GM19025 (cell line): ENCODE results near the gene CD247.

Experiments
- ATAC-seq: cut with Tn5 transposase; IDR thresholded peaks from one replicate; pipeline ENCODE4 v1.9.1; 2021; ENCODE audit warnings: mild to moderate bottlenecking, low read depth, moderate library complexity; ENCODE audit not compliant: unreplicated experiment

CD247 gene

GRCh38 chr1:167515461-167515860, 2.9 kb downstream of the CD247 start:
- no peak for ATAC-seq

- ATAC-seq = no peak
Observed at GRCh38 chr1:167514288-167514687, 4.0 kb downstream of the CD247 start.

- ATAC-seq = no peak
Observed at GRCh38 chr1:167512046-167512654, 6.2 kb downstream of the CD247 start.

- ATAC-seq = no peak
Observed at GRCh38 chr1:167511374-167511986, 6.8 kb downstream of the CD247 start.

- no peak for ATAC-seq
Observed at GRCh38 chr1:167510881-167511280, 7.4 kb downstream of the CD247 start.

- no peak for ATAC-seq
Observed at GRCh38 chr1:167510244-167510643, 8.1 kb downstream of the CD247 start.

GRCh38 chr1:167509587-167509986, 8.7 kb downstream of the CD247 start:
- no peak for ATAC-seq

GRCh38 chr1:167507719-167508118, 10.6 kb downstream of the CD247 start:
- no peak for ATAC-seq

GRCh38 chr1:167504467-167504827, 13.9 kb downstream of the CD247 start:
- ATAC-seq = no peak

- ATAC-seq = no peak
Observed at GRCh38 chr1:167503626-167504466, 14.5 kb downstream of the CD247 start.

- no peak for ATAC-seq
Observed at GRCh38 chr1:167502719-167503462, 15.4 kb downstream of the CD247 start.

- no peak for ATAC-seq
Observed at GRCh38 chr1:167502192-167502551, 16.2 kb downstream of the CD247 start.

GRCh38 chr1:167501515-167502191, 16.7 kb downstream of the CD247 start:
- no peak for ATAC-seq

GRCh38 chr1:167500283-167500860, 18.0 kb downstream of the CD247 start:
- ATAC-seq = no peak

GRCh38 chr1:167499664-167500101, 18.6 kb downstream of the CD247 start:
- peak; percentile 94 for ATAC-seq

- no peak for ATAC-seq
Observed at GRCh38 chr1:167499106-167499505, 19.2 kb downstream of the CD247 start.

- no peak for ATAC-seq
Observed at GRCh38 chr1:167496797-167497619, 21.3 kb downstream of the CD247 start.

- ATAC-seq = no peak
Observed at GRCh38 chr1:167493372-167493771, 25.0 kb downstream of the CD247 start.

- no peak for ATAC-seq
Observed at GRCh38 chr1:167492481-167492910, 25.8 kb downstream of the CD247 start.
